H1 (cell line): Measurements from ENCODE around the gene RPS6KC1. TPM values are rescaled to one million over a fixed set of nuclear protein-coding genes. Genes with fewer than 3 reads are reported as not detected.

Experiments
- CBX8 ChIP-seq: fragments of 300-800, 300-1000 bp; sonication (generic); IDR thresholded peaks from 2 replicates; pipeline ENCODE4 v1.7.1; 2016; ENCODE audit warnings: low read depth, low read length, borderline replicate concordance
- CHD7 ChIP-seq: fragments of 300-600 bp; sonication (generic); IDR thresholded peaks from 2 replicates; pipeline ENCODE4 v1.7.1; 2012; ENCODE audit warnings: low read length, moderate library complexity, mild to moderate bottlenecking, inconsistent platforms; ENCODE audit not compliant: insufficient replicate concordance
- MAFK ChIP-seq: IDR thresholded peaks from 2 replicates; pipeline ENCODE4 v1.6.1; 2012; ENCODE audit warnings: low read depth, mild to moderate bottlenecking, improper control_type of control experiment, low read length
- POLR2A ChIP-seq, 2 experiments: IDR thresholded peaks; 1 replicate in 1 of 2; 2 replicates in 1 of 2; pipeline ENCODE4 v1.6.1; 2011; ENCODE audit warnings: low read depth in 2 of 2, low read length in 2 of 2, mild to moderate bottlenecking in 2 of 2; ENCODE audit errors: control extremely low read depth in 1 of 2
- SRF ChIP-seq: IDR thresholded peaks from 2 replicates; pipeline ENCODE4 v1.6.1; 2011; ENCODE audit warnings: mild to moderate bottlenecking, low read depth, low read length, moderate library complexity
- SUZ12 ChIP-seq: fragments of 200-600 bp; sonication (generic); IDR thresholded peaks from 2 replicates; pipeline ENCODE4 v1.6.1; 2012; ENCODE audit warnings: mild to moderate bottlenecking, inconsistent platforms, low read length, moderate library complexity, mixed read lengths
- TCF12 ChIP-seq: IDR thresholded peaks from 2 replicates; pipeline ENCODE4 v1.6.1; 2011; ENCODE audit warnings: low read depth, mild to moderate bottlenecking, low read length
- TEAD4 ChIP-seq: IDR thresholded peaks from 2 replicates; pipeline ENCODE4 v1.6.1; 2012; ENCODE audit warnings: low read depth, low read length, inconsistent platforms, mixed read lengths
- polyA plus RNA-seq, 7 experiments: library from polyadenylated mRNA; depleted of rRNA in 3 of 7; stranded (reverse) in 5 of 7; unstranded in 2 of 7; fragments of >200 nt in 5 of 7; fragments of 200-250 nt in 2 of 7; gene quantifications; 1 replicate in 5 of 7; 2 replicates in 1 of 7; 4 replicates in 1 of 7; pipeline versions ENCODE4 v1.2.1 to v1.2.3, GENCODE V29; 2011 to 2013; ENCODE audit warnings: missing spikeins in 2 of 7, mixed read lengths in 2 of 7
- total RNA-seq: library from RNA; stranded (reverse); fragmentation: NEBNext Ultra II Directional; extraction: Animal tissue kit (Norgen Biotek cat#: 25700); gene quantifications from 2 replicates; pipeline ENCODE4 v1.2.1, GENCODE V29; 2021

The RPS6KC1 gene
- total and polyA plus RNA-seq, 2 of the 8 experiments (the other 6 are each of a cell fraction or from before 2014, with no cell fraction given) = 4.9 to 17.6 TPM

DNA sequence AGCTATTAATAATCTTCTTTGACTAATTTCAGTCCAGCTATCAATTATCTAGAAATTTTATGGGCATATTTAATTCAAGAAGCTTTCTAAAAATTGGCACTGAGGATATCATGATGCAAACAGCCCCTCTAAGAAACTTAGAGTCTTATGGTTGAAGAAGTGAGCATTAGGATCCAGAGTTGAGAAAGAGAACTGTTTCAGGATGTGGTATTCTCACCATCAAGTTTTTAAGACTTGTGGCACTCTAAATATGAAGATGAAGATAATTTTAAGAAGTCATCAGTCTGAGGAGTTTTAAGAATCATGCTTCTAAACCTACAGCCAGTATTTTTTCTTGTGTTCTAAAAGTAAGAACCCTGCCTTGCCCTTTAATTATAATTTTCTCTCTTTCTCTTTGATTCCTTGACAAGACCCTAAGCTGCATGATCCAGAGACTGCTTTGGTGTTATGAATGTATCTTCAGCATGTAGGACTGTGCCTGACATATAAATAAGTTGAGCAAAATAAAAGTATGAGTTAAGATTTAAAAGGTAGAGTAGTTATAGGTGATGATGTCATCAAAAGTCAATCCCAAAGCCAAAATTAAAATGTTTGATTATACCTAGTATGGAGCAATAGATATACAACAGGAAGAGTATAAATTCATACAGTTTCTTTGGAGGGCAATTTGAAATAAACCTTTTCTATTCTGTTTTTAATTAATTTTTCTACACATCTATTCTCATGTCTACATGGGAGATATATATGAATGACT lies 39.1 kb downstream of the RPS6KC1 start (continued):
- TF ChIP-seq CHD7 = no peak
- no peak for TF ChIP-seq MAFK
- TF ChIP-seq TEAD4 = no peak
- TF ChIP-seq POLR2A (IDR thresholded peaks at IDR 0.05; ENCODE audit: control extremely low read depth in 1 of 2, low read depth in 2 of 2, low read length in 2 of 2) = no peak
- no peak for TF ChIP-seq CBX8
- no peak for TF ChIP-seq SRF
- no peak for TF ChIP-seq SUZ12
- TF ChIP-seq TCF12 = no peak
